Neural cell (in vitro differentiated cells): ENCODE results near the gene ITPA. TPM values are rescaled to one million over a fixed set of nuclear protein-coding genes. Genes with fewer than 3 reads are reported as not detected.

ENCODE experiments used
- H2AFZ ChIP-seq: fragments of 200-600, 300-800 bp; sonication (generic), shearing (Covaris generic); 2 replicates; pipeline ENCODE4 v1.6.0; 2014; ENCODE audit warnings: low read depth, mild to moderate bottlenecking, antibody characterized with exemption, low read length, moderate library complexity
- H3F3A ChIP-seq: fragments of 200-600 bp; shearing (Covaris generic); 2 replicates; pipeline ENCODE4 v1.6.1; 2016; ENCODE audit warnings: mild to moderate bottlenecking, moderate library complexity, mixed read lengths, antibody characterized with exemption, low read length; ENCODE audit not compliant: insufficient read depth, poor library complexity, severe bottlenecking
- H3K27ac ChIP-seq: fragments of 200-600, 300-800 bp; sonication (generic), shearing (Covaris generic); 2 replicates; pipeline ENCODE4 v1.5.1; 2014; ENCODE audit warnings: mild to moderate bottlenecking, low read length, moderate library complexity
- H3K27me3 ChIP-seq: fragments of 300-800, 200-600 bp; sonication (generic), shearing (Covaris generic); 2 replicates; pipeline ENCODE4 v1.6.0; 2014; ENCODE audit warnings: mild to moderate bottlenecking, low read depth, low read length, moderate library complexity; ENCODE audit not compliant: insufficient read depth
- H3K36me3 ChIP-seq: fragments of 300-800, 200-600 bp; sonication (generic), shearing (Covaris generic); 2 replicates; pipeline ENCODE4 v1.5.1; 2014; ENCODE audit warnings: mild to moderate bottlenecking, antibody characterized with exemption, low read length, moderate library complexity; ENCODE audit not compliant: insufficient read depth
- H3K4me2 ChIP-seq: fragments of 300-800, 200-600 bp; sonication (generic), shearing (Covaris generic); 2 replicates; pipeline ENCODE4 v1.6.0; 2014; ENCODE audit warnings: mild to moderate bottlenecking, low read length
- H3K4me3 ChIP-seq: fragments of 300-800, 200-600 bp; sonication (generic), shearing (Covaris generic); 2 replicates; pipeline ENCODE4 v1.5.1; 2014; ENCODE audit warnings: mild to moderate bottlenecking, low read length, moderate library complexity
- H3K79me2 ChIP-seq: fragments of 200-600 bp; shearing (Covaris generic); replicated peaks from 2 replicates; pipeline ENCODE4 v1.6.0; 2014; ENCODE audit warnings: mild to moderate bottlenecking, low read length, moderate library complexity; ENCODE audit not compliant: insufficient read depth
- H3K9ac ChIP-seq: fragments of 300-800, 200-600 bp; sonication (generic), shearing (Covaris generic); 2 replicates; pipeline ENCODE4 v1.6.1; 2016; ENCODE audit warnings: mild to moderate bottlenecking, low read length, mixed read lengths
- H3K9me2 ChIP-seq: fragments of 200-600 bp; shearing (Covaris generic); 2 replicates; pipeline ENCODE4 v1.6.1; 2016; ENCODE audit warnings: mild to moderate bottlenecking, low read length, mixed read lengths; ENCODE audit not compliant: insufficient read depth
- H3K9me3 ChIP-seq: fragments of 200-600, 300-800 bp; sonication (generic), shearing (Covaris generic); 2 replicates; pipeline ENCODE4 v1.6.1; 2016; ENCODE audit warnings: mild to moderate bottlenecking, mixed run types, low read length, moderate library complexity, mixed read lengths
- H4K20me1 ChIP-seq: fragments of 200-600 bp; shearing (Covaris generic); 2 replicates; pipeline ENCODE4 v1.6.1; 2016; ENCODE audit warnings: mild to moderate bottlenecking, mixed run types; ENCODE audit not compliant: insufficient read depth
- EP300 ChIP-seq: fragments of 450-650 bp; conservative IDR thresholded peaks from 2 replicates; pipeline ENCODE4 v1.6.1; 2014; ENCODE audit warnings: antibody characterized with exemption, mild to moderate bottlenecking, moderate library complexity; ENCODE audit not compliant: poor library complexity, severe bottlenecking
- EZH2 ChIP-seq: fragments of 200-600, 300-800 bp; shearing (Covaris generic), sonication (generic); IDR thresholded peaks from 2 replicates; pipeline ENCODE4 v1.6.1; 2014; ENCODE audit warnings: antibody characterized with exemption, low read length, borderline replicate concordance, mild to moderate bottlenecking; ENCODE audit not compliant: insufficient read depth, poor library complexity, severe bottlenecking
- MXI1 ChIP-seq: fragments of 450-650 bp; conservative IDR thresholded peaks from 2 replicates; pipeline ENCODE4 v1.6.1; 2014; ENCODE audit warnings: antibody characterized with exemption, mild to moderate bottlenecking; ENCODE audit not compliant: poor library complexity, severe bottlenecking
- POLR2AphosphoS5 ChIP-seq: IDR thresholded peaks from 2 replicates; pipeline ENCODE4 v1.6.1; 2012
- RAD21 ChIP-seq: fragments of 450-650 bp; conservative IDR thresholded peaks from 2 replicates; pipeline ENCODE4 v1.6.1; 2014; ENCODE audit warnings: antibody characterized with exemption, mild to moderate bottlenecking, moderate library complexity
- REST ChIP-seq: IDR thresholded peaks from 2 replicates; pipeline ENCODE4 v1.6.1; 2012; ENCODE audit warnings: borderline replicate concordance
- SMC3 ChIP-seq: fragments of 450-650 bp; conservative IDR thresholded peaks from 2 replicates; pipeline ENCODE4 v1.6.1; 2014; ENCODE audit warnings: antibody characterized with exemption, mild to moderate bottlenecking, moderate library complexity; ENCODE audit not compliant: poor library complexity
- TAF1 ChIP-seq: IDR thresholded peaks from 2 replicates; pipeline ENCODE4 v1.6.1; 2012; ENCODE audit warnings: low read depth
- polyA plus RNA-seq: library from polyadenylated mRNA; depleted of rRNA; stranded (reverse); fragments of >200 nt; gene quantifications from 2 replicates; pipeline ENCODE4 v1.2.3, GENCODE V29; 2014
- TF ChIP-seq, protein P1 (sequence below): fragments of 450-650 bp; IDR thresholded peaks from 2 replicates; pipeline ENCODE4 v1.5.1; 2014; ENCODE audit warnings: antibody characterized with exemption, mild to moderate bottlenecking, moderate library complexity; ENCODE audit not compliant: poor library complexity, severe bottlenecking

Gene ITPA
- polyA plus RNA-seq, 1 donor from 2014 or later: 87.1 TPM

DNA sequence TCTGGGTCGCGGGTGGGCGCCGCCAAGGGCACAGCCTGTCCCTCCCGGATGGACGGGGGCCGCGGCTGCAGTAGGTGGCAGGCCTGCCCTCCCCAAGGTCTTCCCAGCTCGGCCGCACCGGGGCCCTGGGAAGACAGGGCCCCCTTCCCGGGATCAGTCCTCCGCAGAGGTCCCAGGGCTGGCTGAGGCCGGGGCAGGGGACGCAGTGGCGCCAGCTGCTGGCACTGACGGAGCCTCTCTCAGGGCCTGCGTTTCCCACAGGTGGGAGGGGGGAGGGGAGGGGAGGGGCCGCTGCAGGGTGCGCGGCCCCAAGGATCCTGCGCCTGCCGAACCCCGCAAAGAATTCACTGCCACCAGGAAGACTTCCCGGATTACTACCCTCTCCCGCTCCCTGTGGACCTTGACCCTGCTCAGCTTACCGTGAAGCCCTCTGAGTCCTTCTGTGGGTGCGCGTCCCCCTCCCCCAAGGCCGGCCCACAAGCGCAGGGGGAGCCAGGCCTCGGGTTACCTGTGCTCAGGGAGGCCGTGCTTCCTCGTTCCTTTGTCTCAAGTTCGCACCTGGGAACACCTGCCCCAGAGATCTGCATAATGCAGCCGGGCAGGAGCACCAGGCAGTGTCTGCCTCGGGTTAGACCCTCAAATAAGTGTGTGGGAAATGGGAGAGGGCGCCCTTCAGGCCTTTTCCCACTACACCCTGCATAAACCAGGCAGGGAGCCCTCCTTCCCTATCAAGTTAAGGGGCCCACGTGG lies 41.0 kb upstream of the ITPA start:
- Histone ChIP-seq H3K4me2 (no peak overlapping the region), H3K9me3 (no peaks in the 10 kb centered on the region), H3K27me3 (no peaks in the 10 kb centered on the region), H3K27ac (no peak overlapping the region), H2AFZ (no peak overlapping the region), H3K9me2 (no peaks in the 10 kb centered on the region), H3K9ac (no peak overlapping the region), H4K20me1 (no peaks in the 10 kb centered on the region), H3F3A (no peaks in the 10 kb centered on the region), H3K4me3 (no peak overlapping the region), H3K36me3 (no peaks in the 10 kb centered on the region), H3K79me2 (peaks cover 5% of the 10 kb centered on the region)
- TF ChIP-seq MXI1 (no peak), REST (no peak)

GRCh38 chr20:3168829-3169590 lies 40.3 kb upstream of the ITPA start:
- Histone ChIP-seq H3K9ac (no peak overlapping the region), H3K9me2 (no peaks in the 10 kb centered on the region), H3K9me3 (no peaks in the 10 kb centered on the region), H3K4me3 (no peak overlapping the region), H3K4me2 (no peak overlapping the region), H3K27me3 (no peaks in the 10 kb centered on the region), H3F3A (no peaks in the 10 kb centered on the region), H3K27ac (no peak overlapping the region), H2AFZ (no peak overlapping the region), H4K20me1 (no peaks in the 10 kb centered on the region), H3K79me2 (peaks cover 5% of the 10 kb centered on the region), H3K36me3 (no peaks in the 10 kb centered on the region)
- no peak for TF ChIP-seq REST
- TF ChIP-seq EP300: no peak
- TF ChIP-seq SMC3: no peak
- TF ChIP-seq RAD21: no peak
- no peak for TF ChIP-seq EZH2
- TF ChIP-seq, protein P1, sequence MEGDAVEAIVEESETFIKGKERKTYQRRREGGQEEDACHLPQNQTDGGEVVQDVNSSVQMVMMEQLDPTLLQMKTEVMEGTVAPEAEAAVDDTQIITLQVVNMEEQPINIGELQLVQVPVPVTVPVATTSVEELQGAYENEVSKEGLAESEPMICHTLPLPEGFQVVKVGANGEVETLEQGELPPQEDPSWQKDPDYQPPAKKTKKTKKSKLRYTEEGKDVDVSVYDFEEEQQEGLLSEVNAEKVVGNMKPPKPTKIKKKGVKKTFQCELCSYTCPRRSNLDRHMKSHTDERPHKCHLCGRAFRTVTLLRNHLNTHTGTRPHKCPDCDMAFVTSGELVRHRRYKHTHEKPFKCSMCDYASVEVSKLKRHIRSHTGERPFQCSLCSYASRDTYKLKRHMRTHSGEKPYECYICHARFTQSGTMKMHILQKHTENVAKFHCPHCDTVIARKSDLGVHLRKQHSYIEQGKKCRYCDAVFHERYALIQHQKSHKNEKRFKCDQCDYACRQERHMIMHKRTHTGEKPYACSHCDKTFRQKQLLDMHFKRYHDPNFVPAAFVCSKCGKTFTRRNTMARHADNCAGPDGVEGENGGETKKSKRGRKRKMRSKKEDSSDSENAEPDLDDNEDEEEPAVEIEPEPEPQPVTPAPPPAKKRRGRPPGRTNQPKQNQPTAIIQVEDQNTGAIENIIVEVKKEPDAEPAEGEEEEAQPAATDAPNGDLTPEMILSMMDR: no peak
- no peak for TF ChIP-seq TAF1
- TF ChIP-seq POLR2AphosphoS5: no peak
- no peak for TF ChIP-seq MXI1
